CD4-positive, alpha-beta T cell treated with Interferon alpha-2 for 1 hour (primary cell): ENCODE results near the gene COX19.
"Not testable (repeated sequence)": the region's sequence is repeated elsewhere in the genome, so short reads cannot be mapped to it uniquely, and the experiment has no call there.

Experiments used
- DNase-seq, 2 donors: peaks; one replicate each; pipeline ENCODE4 v3.0.0-alpha.2; 2020 to 2022

The COX19 gene

DNA sequence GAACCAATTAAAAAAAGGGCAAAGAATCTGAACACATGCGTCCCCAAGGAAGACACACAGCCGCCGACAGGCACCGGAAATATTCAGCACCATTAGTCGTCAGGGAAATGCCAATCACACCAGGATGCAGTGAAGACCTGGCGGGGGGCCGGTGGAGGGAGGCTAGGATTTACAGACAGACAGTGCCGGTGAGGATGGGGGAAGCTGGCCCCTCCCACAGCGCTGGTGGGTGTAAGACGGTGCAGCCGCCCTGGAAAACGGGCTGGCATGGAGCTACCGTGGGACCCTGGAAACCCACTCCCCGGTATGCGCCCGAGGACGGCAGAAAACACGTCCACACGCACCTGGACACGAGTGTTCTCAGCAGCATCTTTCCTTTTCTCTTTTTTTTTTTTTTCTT lies 16.1 kb downstream of the COX19 start:
- DNase-seq: no peak

DNA sequence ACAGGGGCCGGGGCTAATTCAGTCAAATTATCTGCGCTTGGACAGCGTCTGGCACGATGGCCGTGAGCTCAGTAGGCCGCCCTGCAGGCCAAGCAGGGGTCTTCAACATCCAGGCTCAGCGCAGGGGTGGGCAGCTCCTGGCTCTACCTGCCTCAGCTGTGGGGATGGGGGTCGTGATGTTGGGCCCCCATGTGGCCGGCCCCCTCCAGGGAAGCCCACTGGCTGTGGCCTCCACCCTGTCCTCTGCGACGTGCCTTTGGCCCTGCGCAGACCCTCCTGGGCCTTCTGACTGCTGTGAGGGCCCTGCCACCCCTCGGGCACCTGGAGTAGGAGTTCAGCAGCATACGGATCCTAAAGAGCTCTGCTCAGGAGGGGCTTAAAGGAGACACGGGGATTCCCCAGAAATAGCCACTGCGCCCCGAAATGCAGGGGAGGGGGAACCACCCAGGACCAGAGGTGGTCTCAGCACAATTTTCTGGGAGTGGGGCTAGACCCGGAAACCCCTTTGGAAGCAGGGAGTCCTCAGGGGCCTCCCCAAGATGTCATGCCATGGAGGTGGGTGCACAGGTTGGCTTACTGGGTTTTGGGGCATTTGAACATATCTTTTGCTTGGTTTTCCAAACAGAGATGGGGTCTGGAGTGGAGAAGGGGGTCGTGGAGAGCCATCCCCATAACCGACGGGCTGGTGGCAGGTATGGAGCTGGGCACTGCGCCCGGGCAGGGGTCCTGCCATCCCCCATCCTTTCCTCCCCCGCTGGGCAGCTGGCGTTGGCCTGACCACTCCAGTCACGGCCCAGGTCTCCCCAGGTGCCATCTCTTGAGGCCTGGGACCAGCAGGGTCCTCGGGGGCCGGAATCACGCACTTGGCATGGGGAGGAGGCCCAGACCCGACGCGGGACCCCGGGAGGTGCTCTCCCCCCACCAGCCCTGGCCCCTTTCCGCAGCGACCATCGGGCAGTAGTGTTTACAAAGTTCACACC lies 16.8 kb downstream of the COX19 start:
- no peak for DNase-seq

DNA sequence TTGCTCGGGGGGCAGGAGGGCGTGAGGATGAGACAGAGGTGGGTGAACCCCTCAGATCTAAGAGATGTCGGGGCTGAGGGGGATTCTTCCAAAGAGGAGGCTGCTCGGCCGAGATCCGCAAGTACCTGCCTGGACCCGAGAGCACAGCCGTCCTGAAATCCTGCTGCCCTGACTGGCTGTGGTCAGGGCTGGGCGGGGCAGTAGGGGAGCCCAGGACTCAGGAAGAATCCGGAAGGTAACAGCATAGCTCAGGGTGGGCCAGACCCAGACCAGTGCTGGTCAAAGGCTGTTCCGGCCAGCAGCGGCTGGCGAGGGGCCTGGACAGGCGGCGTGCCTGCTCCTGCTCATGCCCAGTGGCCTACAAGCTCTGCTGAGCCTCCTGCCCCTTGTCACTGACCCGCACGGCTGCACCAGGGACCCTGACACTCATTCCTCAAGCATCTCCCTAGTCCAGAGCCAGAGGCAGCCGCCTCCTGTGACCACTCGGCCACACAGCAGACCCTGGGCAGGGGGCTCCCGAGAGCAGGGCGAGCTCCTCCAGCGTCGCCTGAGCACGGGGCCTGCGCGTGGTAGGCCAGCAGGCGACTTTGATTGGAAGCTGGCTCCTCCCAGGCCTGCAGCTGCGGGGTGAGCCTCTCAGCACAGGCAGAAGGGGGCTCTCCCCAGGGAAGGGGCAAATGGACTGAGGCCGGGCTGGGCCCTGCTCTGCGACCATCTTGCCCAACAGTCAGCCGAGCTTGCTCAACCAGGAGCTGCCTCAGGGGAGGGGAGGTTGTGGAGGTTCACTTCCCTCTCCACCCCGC lies 17.7 kb downstream of the COX19 start:
- peak in 1 of 2 donors; percentile 59 for DNase-seq

DNA sequence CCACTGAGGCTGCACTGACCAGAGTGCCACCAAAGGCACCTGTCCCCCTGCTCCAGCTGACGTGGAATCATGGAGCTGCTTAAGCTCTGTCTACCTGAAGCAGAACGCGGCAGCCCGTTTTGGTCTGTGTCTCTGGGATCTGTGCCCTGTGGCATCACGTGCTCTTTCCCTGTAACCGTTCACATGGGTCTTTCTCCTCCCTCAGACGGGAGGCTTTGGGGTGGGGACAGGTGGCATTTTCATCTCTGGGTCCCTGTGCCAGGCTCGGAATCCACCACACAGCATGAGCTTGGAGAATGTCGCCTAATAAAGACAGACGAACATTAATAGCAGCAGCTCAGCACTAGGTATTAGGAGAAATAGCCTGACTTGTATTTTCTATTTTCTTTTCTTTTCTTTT lies 19.3 kb downstream of the COX19 start:
- no peak for DNase-seq

DNA sequence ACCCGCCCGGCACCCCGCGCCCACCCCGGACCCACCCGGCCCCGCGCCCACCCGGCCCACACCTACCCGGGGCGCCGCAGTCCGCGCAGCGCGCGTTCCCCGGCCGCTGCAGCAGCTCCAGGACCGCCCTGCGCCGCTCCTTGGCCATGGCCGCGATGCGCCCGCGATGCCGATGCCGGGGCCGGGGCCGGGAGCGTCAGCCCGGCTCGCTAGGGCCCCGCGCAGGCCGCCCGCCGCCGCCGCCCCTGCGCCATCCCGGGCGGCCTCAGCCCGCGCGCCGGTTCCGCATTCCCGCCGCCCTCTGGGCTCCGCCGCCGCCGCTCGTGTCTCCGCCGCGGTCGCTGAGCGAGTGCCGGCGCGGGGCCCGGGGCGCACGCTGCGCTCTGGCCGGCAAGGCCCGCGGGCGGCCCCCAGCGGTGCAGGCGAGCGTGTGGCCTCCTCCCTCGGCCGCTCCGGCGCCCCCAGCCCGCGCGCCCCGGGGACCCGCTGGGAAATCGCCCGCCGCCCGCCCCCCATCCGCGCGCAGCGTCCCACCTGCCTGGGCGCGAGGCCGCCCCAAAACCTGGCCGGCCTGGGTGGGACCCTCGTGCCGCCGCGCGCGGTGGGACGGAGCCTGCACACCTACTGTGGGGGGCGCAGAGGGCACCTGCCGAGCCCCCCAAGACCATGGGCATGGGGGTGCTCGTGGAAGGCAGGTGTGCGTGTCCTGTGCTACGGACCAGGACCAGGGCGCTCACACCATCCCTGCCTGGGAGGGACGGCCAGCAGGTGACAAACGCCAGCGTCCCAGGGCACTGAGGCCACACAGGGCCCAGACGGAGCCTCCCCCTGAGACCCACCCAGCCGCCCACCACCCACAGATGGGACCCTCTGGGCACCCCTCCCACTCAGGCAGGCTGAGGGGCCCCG lies 20.8 kb downstream of the COX19 start, which contains the start of gene ADAP1:
Gene ADAP1 (minus strand): TSS at position 351 of the 909 bp plus-strand sequence. CDS start 203 bp downstream, at position 148.
- peak; percentile 62 to 72 for DNase-seq

DNA sequence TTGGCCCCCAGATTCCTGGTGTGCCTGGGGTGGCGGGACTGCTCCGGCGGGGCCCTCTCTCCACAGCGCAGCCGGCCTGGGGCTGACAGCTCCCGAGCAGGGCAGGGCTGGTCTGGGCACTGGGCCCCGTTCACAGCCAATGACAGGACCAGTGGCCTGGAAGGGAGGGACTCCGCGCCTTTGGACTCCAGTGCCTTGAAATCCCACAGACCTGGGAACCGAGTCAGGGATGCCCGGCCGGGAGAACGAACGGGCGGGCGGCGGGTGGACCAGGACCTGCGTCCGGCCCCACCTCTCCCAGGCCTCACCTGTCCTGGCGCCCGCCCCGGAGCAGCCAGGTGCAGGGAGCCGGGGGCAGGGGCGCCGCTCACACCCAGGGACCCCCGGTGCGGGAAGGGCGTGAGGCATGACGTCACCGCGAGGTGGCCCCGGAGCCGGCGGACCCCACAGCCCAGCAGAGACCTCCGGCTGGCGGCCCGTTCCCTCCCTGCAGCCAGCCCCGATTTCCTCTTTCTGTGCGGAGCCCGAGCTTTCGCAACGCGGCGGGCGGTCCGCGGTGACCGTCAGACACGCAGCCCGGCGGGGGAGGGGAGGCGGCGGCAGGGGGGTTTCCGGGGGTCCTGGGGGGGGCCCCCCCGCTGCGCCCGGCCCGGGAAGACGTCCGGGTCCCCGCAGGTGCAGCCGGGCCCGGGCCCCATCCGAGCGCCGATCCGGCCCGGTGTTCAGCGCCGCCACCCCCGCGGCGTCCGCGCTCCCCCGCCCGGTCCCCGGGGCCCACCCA lies 21.6 kb downstream of the COX19 start:
- peak; percentile 32 to 44 for DNase-seq

DNA sequence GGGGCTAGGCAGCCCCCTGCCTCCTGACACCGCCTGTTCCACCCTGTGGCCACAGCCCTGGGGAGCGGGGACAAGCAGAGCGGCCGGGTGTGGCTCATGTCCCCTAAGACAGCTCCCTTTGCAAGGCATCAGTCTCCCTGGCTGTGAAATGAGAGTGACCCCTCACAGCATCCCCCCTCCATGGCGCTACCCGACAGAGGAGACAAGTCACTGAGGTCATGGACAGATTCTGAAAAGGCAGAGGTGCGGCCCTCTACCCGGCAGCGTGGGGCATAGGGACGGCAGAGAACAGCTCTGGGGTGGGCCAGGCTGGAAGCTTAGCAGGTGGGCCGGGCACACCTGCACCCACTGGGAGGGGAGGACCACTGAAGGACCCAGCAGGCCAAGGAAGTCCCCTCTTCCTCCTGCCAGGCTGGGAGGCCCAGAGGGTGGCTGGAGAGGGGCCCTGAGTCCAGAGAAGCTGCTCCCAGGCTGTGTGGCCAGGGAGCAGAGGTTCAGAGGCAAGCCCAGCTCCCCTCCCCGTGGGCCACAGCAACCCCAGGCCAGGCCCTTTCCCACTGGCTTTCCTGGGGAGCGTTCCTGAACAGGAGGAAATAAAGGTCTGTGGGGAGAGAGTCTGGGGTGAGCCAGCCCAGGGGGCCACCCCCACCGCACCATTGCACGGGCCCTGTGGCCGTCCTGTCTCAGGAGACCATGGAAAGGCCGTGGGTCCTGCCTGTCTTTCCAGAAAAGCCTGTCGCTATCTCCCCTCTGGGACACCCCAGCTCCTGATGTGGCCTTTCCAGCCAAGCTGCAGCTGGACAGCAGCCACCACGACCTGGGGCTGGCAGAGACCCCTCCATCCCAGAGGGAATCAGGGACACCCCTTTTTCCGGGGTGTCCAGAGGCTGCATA lies 22.6 kb downstream of the COX19 start:
- no peak for DNase-seq

DNA sequence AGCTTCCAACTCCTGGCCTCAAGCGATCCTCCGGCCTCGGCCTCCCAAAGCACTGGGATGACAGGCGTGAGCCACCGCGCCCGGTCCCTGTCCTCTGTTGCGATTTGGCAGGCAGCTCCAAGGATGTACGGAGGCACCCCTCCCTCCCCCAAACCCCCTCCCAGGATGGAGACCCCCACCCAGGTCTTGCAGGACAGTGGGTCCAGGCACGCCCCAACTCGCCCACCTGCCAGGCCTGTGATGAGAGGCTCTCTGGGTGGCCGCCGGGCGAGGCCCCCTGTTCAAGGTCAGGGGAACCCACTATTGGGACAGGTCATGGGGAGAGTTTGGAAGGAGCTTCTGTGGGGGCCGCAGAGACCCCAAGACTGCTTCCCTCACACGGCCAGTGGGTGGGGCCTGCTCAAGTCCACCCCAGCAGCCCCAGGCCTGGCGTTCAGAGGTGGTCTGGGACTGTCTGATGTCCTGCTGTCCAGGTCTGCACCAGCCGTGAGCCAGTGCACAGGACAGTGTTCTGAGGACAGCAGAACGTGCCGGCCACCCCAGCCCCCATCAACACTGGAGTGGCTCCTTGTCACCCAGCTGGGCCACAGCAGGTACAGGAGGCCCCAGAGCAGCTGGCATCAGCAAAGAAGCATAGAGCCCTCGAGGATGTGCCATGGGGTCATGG lies 23.3 kb downstream of the COX19 start:
- DNase-seq: no peak

DNA sequence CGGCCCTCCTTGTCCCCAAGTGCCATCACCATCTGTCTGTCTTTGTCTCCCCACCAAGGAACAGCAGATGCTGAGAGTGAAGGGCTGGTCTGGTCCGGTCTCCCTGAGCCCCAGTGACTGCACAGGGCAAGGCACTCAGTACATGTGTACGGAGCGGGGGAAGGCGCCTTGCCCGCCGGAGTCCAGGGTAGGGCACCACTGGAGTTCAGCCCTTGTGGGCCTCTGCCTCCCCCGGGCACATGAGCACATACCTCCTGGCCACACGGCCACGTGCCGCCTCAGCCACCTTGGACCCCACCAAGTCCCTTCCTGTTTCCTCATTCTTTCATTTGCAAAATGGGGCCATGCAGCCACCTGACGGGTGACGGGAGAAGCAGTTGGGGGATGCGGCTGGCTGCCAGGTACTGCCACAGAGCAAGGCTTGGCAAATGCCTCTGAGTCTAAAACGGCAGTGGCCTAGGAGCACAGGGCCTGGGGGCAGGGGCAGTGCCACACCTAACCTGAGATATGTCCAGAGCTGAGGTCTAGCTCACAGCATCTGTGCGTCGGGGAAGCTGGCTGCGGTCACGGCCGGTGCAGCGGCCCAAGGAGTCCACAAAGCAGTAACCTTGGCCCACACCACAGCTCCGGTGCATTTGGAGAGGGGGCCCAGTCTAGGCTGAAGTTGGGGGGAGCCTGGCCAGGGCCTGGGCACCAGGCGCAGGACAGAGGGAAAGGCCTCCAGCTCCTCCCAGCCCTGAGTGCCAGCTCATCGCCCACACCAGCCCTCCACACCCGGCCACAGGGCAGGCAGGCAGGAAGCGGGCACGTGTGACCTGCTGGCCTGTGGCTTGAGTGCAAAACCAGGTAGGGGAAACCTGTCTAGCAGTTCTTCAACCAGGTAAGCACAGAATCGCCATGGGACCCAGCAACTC lies 26.1 kb downstream of the COX19 start:
- no peak for DNase-seq

DNA sequence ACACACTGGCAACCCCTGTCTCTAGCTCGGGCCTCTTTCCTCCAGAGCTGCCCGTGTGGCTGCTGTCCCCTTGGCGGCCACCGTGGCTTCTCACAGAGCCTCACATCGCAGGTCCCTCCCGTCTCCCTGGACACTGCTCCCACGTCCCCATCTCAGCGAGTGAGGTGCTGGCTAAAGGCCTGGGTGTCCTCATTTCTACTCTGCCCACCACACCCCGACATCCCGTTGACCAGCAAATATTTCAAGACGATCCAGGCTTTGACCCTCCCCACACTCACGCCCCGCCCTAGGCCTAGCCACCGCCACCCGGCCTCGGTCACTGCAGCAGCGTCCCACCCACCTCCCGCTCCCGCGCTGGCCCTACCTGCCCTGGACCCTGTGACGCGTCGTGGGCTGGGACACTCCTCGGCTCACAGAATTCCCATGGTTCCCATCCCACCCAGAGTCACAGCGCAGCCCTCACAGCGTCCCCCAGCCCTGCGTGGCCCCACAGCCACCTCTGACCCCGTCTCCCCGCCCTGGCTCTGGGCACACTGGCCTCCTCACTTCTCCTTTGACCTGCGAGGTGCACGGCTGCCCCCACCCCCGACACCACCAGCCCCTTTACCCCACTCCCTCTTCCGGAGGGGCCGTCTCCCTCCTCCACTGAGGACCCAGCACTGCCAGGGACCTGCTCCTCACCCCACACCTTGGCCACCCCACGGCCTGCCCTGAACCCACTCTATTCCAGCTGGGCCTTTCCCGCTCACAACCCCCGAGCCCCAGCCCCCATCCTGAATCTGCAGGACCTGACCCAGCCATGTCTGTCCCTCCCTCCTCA lies 27.7 kb downstream of the COX19 start:
- no peak for DNase-seq

DNA sequence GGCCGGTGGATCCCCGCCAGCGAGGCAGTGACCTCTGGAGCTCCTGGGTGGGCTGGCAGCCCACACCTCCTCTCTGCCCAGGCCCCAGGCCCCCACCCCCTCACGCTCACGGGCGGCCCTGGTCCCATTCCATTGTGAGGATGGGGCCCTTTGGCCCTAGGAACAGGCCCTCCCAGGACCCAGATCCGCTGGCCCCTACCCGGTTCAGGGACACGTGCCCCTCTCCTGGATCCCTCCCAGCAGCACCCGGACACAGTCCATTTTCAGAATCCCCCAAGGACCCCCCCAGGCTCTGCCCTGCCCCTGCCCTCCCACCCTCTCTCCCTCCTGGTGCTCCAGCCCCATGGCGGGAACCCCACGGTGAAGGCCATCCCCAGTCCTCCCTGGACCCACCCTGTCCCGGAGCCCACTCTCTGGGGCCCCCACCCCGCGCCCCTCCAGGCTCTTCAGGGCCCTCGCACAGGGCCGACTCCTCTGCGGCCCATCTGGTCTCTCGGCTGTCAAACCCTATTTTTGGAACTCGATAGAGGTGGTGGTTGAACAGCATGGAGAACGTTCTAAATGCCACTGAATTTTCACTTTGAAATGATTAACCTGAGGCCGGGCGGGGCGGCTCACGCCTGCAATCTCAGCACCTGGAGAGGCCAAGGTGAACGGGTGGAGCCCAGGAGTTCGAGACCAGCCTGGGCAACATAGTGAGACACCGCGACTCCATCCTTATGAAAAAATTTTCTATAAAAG lies 28.9 kb downstream of the COX19 start:
- no peak for DNase-seq

DNA sequence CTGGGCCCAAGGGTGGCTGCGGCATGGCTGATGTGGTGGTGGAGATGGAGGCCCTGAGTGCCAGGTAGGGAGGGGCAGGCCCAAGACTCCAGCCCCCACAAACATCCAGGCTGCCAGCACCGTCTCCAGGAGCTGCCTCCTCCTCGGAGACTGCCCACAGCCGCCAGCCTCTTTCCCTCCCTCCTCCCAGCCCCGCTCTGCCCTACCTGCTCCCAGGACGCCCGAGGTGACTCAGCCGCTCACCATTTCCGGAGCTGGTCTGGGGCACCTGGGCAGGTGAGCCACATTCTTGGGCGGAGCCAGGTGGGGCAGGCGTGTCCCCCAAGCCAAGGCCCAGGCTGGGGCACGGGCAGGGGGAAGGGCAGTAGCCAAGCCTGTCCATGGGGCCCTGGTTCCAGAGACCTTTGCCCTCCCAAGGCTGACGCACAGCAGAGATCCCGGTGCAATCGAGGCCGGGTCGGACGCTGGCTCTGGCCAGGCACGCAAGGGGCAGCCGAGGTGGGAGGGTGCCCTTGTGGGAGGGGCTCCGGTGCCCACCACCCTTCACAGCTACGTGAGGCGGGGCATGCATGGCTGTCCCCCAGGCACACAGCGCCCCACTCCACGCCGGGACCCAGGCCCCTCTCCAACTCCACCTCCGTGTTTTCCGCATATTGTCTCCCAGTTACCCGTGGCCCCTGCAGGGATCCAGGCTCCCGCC lies 29.6 kb downstream of the COX19 start:
- DNase-seq: no peak

DNA sequence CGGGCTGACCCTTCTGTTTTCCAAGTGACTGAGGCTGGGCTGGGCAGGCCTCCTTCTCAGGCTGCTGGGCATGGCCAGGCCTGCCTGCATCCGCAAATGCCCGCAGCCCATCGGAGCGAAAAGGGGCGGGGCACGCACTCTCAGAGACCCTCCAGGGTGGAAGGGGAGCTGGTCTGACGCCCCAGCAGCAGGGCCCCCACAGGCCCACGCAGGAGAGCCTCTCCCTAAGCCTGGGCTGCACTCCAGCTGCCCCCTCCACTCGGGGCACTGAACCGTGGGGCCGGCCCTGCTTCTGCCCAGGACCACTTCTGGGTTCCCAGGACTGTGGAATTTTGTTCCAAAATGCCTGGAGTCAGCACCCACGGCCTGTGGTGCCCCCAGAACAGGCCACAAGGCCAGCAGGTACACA lies 30.2 kb downstream of the COX19 start:
- no peak for DNase-seq

DNA sequence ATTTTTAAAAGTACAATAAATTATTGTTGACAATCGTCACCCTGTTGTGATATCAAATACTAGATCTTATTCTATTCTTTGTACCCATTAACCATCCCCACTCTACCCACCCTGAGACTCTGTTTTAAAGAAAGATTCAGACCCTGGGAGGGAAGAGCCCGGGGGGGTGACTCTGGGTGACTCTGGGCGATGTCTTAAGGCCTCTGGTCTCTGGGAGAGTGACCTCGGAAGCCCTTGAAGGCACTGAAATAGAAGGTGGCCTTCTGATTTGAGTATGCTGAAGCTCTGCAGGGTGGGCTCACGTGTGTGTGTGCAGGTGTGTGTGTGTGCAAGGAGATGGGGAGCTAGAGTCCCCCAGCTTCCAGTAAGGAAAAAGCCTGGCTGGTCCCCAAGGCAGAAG lies 30.6 kb downstream of the COX19 start:
- DNase-seq: no peak

DNA sequence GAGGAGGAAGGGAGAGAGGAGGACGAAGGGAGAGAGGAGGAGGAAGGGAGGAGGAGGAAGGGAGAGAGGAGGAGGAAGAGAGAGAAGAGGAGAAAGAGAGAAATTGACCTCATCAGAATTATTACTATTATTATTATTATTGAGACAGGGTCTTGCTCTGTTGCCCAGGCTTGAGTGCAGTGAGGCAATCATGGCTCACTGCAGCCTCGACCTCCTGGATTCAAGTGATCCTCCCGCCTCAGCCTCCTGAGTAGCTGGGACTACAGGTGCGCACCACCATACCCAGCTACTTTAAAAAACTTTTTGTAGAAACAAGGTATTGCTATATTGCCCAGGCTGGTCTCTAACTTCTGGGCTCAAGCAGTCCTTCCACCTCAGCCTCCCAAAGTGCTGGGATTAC lies 31.6 kb downstream of the COX19 start:
- DNase-seq: not testable (repeated sequence)

DNA sequence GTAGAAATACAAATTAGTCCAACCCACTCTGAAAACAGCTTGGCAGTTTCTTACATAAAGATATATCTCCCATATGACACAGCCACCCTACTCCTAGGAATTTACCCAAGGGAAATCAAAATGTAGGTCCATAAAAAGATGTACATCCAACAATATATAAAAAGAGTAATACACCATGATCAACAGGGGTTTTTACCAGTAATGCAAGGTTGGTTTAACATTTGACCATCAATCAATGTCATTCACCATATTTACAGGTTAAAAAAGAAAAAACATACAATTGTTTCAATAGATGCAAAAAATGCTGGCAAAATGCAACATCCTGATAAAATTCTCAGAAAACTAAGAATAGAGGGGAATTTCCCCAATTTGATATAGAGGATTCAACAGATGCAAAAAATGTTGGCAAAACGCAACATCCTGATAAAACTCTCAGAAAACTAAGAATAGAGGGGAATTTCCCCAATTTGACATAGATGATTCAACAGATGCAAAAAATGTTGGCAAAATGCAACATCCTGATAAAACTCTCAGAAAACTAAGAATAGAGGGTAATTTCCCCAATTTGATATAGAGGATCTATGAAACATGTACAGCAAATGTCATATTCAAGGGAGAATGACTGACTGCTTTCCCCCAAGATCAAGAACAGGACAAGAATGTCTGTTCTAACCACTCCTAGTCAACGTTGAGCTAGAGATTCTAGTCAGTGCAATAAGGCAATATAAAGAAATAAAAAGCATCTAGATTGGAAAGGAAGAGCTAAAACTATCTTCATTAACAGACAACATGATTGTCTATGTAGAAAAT lies 34.5 kb downstream of the COX19 start:
- DNase-seq: no peak
